HepG2 (cell line): ENCODE measurements around the gene C19orf73. TPM values are rescaled to one million over a fixed set of nuclear protein-coding genes. Genes with fewer than 3 reads are reported as not detected.

Experiments used
- DZIP1 ChIP-seq: sonication (generic); formaldehyde crosslinking; IDR thresholded peaks from 2 replicates; pipeline ENCODE4 v1.5.0; 2020; ENCODE audit warnings: mild to moderate bottlenecking, missing genetic modification reagents
- ESRRA ChIP-seq: sonication (generic); formaldehyde crosslinking; IDR thresholded peaks from 2 replicates; pipeline ENCODE4 v1.5.1; 2020; ENCODE audit warnings: mild to moderate bottlenecking, low read depth, missing genetic modification reagents
- FOXA3 ChIP-seq: IDR thresholded peaks from 2 replicates; pipeline ENCODE4 v1.6.1; 2016; ENCODE audit warnings: missing genetic modification reagents, missing compliant biosample characterization
- GABPA ChIP-seq, 2 experiments: IDR thresholded peaks; 2 replicates each; pipeline ENCODE4 v1.6.1; 2011 to 2016; ENCODE audit warnings: low read depth in 2 of 2, low read length in 1 of 2, missing biosample characterization in 1 of 2, missing genetic modification characterization in 1 of 2
- KDM2A ChIP-seq: sonication (generic); formaldehyde crosslinking; IDR thresholded peaks from 2 replicates; pipeline ENCODE4 v1.4.0; 2020; ENCODE audit warnings: low read depth, missing genetic modification reagents, borderline replicate concordance
- NFKB2 ChIP-seq: sonication (generic); formaldehyde crosslinking; IDR thresholded peaks from 2 replicates; pipeline ENCODE4 v1.4.0; 2020; ENCODE audit warnings: missing genetic modification reagents, borderline replicate concordance
- PPARG ChIP-seq: conservative IDR thresholded peaks from 2 replicates; pipeline ENCODE4 v1.6.1; 2016; ENCODE audit warnings: missing biosample characterization, missing genetic modification reagents
- RARA ChIP-seq: IDR thresholded peaks from 2 replicates; pipeline ENCODE4 v1.6.1; 2016; ENCODE audit warnings: missing genetic modification reagents, missing compliant biosample characterization
- SIX1 ChIP-seq: sonication (generic); formaldehyde crosslinking; IDR thresholded peaks from 2 replicates; pipeline ENCODE4 v1.4.0; 2020; ENCODE audit warnings: missing genetic modification reagents, borderline replicate concordance
- TP53 ChIP-seq: sonication (generic); formaldehyde crosslinking; conservative IDR thresholded peaks from 2 replicates; pipeline ENCODE4 v1.4.0; 2020; ENCODE audit warnings: missing genetic modification reagents
- ZNF12 ChIP-seq: sonication (generic); formaldehyde crosslinking; IDR thresholded peaks from 2 replicates; pipeline ENCODE4 v1.5.0; 2020; ENCODE audit warnings: missing genetic modification reagents
- ZNF317 ChIP-seq: sonication (generic); formaldehyde crosslinking; IDR thresholded peaks from 2 replicates; pipeline ENCODE4 v1.5.0; 2020; ENCODE audit warnings: mild to moderate bottlenecking, missing genetic modification reagents
- polyA plus RNA-seq, 8 experiments: library from polyadenylated mRNA; depleted of rRNA in 3 of 8; stranded (reverse) in 7 of 8; unstranded in 1 of 8; fragments of >200 nt; fragmentation: Illumina TruSeq in 4 of 8; extraction: Trizol in 4 of 8; gene quantifications; 2 replicates each; pipeline versions ENCODE4 v1.2.1 to v1.2.3, GENCODE V29; 2011 to 2016; ENCODE audit warnings: low read depth in 4 of 8, missing spikeins in 1 of 8, mixed read lengths in 1 of 8; ENCODE audit not compliant: insufficient read depth in 1 of 8
- total RNA-seq, 5 experiments: library from RNA; depleted of rRNA; stranded (reverse); fragments of >200 nt; fragmentation: Illumina TruSeq; extraction: Trizol; gene quantifications; 2 replicates each; pipeline ENCODE4 v1.2.3, GENCODE V29; 2016; ENCODE audit warnings: low read depth in 1 of 5
- TF ChIP-seq, protein P1 (sequence below): sonication (generic); IDR thresholded peaks from 2 replicates; pipeline ENCODE4 v1.6.1; 2016; ENCODE audit warnings: low read depth, borderline replicate concordance
- TF ChIP-seq, protein P2 (sequence below): sonication (generic); formaldehyde crosslinking; IDR thresholded peaks from 2 replicates; pipeline ENCODE4 v1.4.0; 2020; ENCODE audit warnings: missing genetic modification reagents
- TF ChIP-seq, protein P3 (sequence below): sonication (generic); formaldehyde crosslinking; IDR thresholded peaks from 2 replicates; pipeline ENCODE4 v1.4.0; 2020; ENCODE audit warnings: missing genetic modification reagents, borderline replicate concordance

The C19orf73 gene
- total and polyA plus RNA-seq, 2 of the 13 experiments (the other 11 are each of a cell fraction or from before 2014, with no cell fraction given) = 1.4 to 1.5 TPM

- TF ChIP-seq KDM2A (peak; percentile 88), PPARG (CRISPR knock-in tag) (peak; percentile 74), GABPA (IDR thresholded peaks at IDR 0.05; ENCODE audit: low read depth, low read length) (peak; percentile 15; the same call in 1 of the 2 replicates), GABPA (CRISPR knock-in tag; IDR thresholded peaks at IDR 0.05; ENCODE audit: low read depth) (peak; percentile 38; the same call in 1 of the 2 replicates), SIX1 (0 out of 2 replicates have a peak, but pooled peaks have one; percentile 49), ZNF12 (CRISPR knock-in tag) (peak; percentile 77; the same call in 1 of the 2 replicates), FOXA3 (CRISPR knock-in tag) (peak; percentile 67; the same call in 1 of the 2 replicates), DZIP1 (CRISPR knock-in tag) (peak; percentile 100), NFKB2 (CRISPR knock-in tag) (peak; percentile 99), ESRRA (CRISPR knock-in tag) (peak; percentile 84; the same call in 1 of the 2 replicates), TP53 (peak; percentile 93), RARA (CRISPR knock-in tag) (peak; percentile 76), ZNF317 (CRISPR knock-in tag) (peak; percentile 86; the same call in 1 of the 2 replicates)
- TF ChIP-seq, protein P1, sequence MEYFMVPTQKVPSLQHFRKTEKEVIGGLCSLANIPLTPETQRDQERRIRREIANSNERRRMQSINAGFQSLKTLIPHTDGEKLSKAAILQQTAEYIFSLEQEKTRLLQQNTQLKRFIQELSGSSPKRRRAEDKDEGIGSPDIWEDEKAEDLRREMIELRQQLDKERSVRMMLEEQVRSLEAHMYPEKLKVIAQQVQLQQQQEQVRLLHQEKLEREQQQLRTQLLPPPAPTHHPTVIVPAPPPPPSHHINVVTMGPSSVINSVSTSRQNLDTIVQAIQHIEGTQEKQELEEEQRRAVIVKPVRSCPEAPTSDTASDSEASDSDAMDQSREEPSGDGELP = no peak
- TF ChIP-seq, protein P2, sequence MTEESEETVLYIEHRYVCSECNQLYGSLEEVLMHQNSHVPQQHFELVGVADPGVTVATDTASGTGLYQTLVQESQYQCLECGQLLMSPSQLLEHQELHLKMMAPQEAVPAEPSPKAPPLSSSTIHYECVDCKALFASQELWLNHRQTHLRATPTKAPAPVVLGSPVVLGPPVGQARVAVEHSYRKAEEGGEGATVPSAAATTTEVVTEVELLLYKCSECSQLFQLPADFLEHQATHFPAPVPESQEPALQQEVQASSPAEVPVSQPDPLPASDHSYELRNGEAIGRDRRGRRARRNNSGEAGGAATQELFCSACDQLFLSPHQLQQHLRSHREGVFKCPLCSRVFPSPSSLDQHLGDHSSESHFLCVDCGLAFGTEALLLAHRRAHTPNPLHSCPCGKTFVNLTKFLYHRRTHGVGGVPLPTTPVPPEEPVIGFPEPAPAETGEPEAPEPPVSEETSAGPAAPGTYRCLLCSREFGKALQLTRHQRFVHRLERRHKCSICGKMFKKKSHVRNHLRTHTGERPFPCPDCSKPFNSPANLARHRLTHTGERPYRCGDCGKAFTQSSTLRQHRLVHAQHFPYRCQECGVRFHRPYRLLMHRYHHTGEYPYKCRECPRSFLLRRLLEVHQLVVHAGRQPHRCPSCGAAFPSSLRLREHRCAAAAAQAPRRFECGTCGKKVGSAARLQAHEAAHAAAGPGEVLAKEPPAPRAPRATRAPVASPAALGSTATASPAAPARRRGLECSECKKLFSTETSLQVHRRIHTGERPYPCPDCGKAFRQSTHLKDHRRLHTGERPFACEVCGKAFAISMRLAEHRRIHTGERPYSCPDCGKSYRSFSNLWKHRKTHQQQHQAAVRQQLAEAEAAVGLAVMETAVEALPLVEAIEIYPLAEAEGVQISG (CRISPR knock-in tag) = peak; percentile 91
- TF ChIP-seq, protein P3, sequence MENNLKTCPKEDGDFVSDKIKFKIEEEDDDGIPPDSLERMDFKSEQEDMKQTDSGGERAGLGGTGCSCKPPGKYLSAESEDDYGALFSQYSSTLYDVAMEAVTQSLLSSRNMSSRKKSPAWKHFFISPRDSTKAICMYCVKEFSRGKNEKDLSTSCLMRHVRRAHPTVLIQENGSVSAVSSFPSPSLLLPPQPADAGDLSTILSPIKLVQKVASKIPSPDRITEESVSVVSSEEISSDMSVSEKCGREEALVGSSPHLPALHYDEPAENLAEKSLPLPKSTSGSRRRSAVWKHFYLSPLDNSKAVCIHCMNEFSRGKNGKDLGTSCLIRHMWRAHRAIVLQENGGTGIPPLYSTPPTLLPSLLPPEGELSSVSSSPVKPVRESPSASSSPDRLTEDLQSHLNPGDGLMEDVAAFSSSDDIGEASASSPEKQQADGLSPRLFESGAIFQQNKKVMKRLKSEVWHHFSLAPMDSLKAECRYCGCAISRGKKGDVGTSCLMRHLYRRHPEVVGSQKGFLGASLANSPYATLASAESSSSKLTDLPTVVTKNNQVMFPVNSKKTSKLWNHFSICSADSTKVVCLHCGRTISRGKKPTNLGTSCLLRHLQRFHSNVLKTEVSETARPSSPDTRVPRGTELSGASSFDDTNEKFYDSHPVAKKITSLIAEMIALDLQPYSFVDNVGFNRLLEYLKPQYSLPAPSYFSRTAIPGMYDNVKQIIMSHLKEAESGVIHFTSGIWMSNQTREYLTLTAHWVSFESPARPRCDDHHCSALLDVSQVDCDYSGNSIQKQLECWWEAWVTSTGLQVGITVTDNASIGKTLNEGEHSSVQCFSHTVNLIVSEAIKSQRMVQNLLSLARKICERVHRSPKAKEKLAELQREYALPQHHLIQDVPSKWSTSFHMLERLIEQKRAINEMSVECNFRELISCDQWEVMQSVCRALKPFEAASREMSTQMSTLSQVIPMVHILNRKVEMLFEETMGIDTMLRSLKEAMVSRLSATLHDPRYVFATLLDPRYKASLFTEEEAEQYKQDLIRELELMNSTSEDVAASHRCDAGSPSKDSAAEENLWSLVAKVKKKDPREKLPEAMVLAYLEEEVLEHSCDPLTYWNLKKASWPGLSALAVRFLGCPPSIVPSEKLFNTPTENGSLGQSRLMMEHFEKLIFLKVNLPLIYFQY = peak; percentile 90
Measured at GRCh38 chr19:49127674-49128544, 9.0 kb upstream of the C19orf73 start (continued).
